Mesothelial cell of epicardium (in vitro differentiated cells): ENCODE results near the gene BTBD16. TPM values are rescaled to one million over a fixed set of nuclear protein-coding genes. Genes with fewer than 3 reads are reported as not detected.

Experiments used
- DNase-seq, 2 experiments: peaks; one replicate each; pipeline ENCODE4 v3.0.0; 2021; ENCODE audit warnings: low spot score in 2 of 2; ENCODE audit not compliant: unreplicated experiment in 2 of 2
- H3K27ac Mint-ChIP-seq: 2 replicates; pipeline ENCODE4 v1.8.0; 2021; ENCODE audit warnings: mixed read lengths
- H3K27me3 Mint-ChIP-seq: 2 replicates; pipeline ENCODE4 v1.8.0; 2021; ENCODE audit warnings: low read depth, mixed read lengths
- H3K36me3 Mint-ChIP-seq: 2 replicates; pipeline ENCODE4 v1.8.0; 2021; ENCODE audit warnings: mixed read lengths
- H3K4me1 Mint-ChIP-seq: 2 replicates; pipeline ENCODE4 v1.8.0; 2021; ENCODE audit warnings: mixed read lengths
- H3K4me3 Mint-ChIP-seq: 2 replicates; pipeline ENCODE4 v1.8.0; 2021; ENCODE audit warnings: mild to moderate bottlenecking, moderate library complexity, mixed read lengths
- H3K9me3 Mint-ChIP-seq: 2 replicates; pipeline ENCODE4 v1.8.0; 2021; ENCODE audit warnings: mixed read lengths
- CTCF ChIP-seq: fragments of 200-600 bp; sonication (generic); IDR thresholded peaks from one replicate; pipeline ENCODE4 v1.5.0; 2021; ENCODE audit warnings: antibody characterized with exemption; ENCODE audit not compliant: unreplicated experiment
- total RNA-seq: library from RNA; stranded (reverse); gene quantifications from 3 replicates; pipeline ENCODE4 v1.2.1, GENCODE V29; 2021

BTBD16 gene
- total RNA-seq, 1 donor from 2014 or later, result not detected

GRCh38 chr10:122253605-122254004 is 17.5 kb upstream of the BTBD16 start:
- Mint-ChIP-seq H3K4me3 (no peak overlapping the region), H3K27ac (no peak overlapping the region), H3K27me3 (no peaks in the 10 kb centered on the region), H3K36me3 (peaks cover 5% of the 10 kb centered on the region), H3K4me1 (peaks cover 3% of the 10 kb centered on the region), H3K9me3 (no peaks in the 10 kb centered on the region)
- no peak for DNase-seq
- TF ChIP-seq CTCF, result no peak

- no peak for DNase-seq
- H3K36me3 Mint-ChIP-seq, result peaks cover 2% of the 10 kb centered on the region
- H3K4me1 Mint-ChIP-seq, result peaks cover 12% of the 10 kb centered on the region
- no peaks in the 10 kb centered on the region for H3K27me3 Mint-ChIP-seq
- no peak overlapping the region for H3K4me3 Mint-ChIP-seq
- no peak for TF ChIP-seq CTCF
- no peak overlapping the region for H3K27ac Mint-ChIP-seq
- H3K9me3 Mint-ChIP-seq, result no peaks in the 10 kb centered on the region
Observed at GRCh38 chr10:122254831-122255230, 16.3 kb upstream of the BTBD16 start.

- no peak for DNase-seq
- Mint-ChIP-seq H3K9me3 (peaks cover 7% of the 10 kb centered on the region), H3K27me3 (no peaks in the 10 kb centered on the region), H3K4me1 (peaks cover 13% of the 10 kb centered on the region), H3K27ac (no peak overlapping the region), H3K36me3 (peaks cover 4% of the 10 kb centered on the region), H3K4me3 (no peak overlapping the region)
- no peak for TF ChIP-seq CTCF
Observed at GRCh38 chr10:122255509-122256301, 15.4 kb upstream of the BTBD16 start.

GRCh38 chr10:122257041-122257440 is 14.1 kb upstream of the BTBD16 start:
- peaks cover 8% of the 10 kb centered on the region for H3K36me3 Mint-ChIP-seq

GRCh38 chr10:122258136-122259074 is 12.7 kb upstream of the BTBD16 start:
- Mint-ChIP-seq H3K27me3 (no peaks in the 10 kb centered on the region), H3K4me1 (peaks cover 13% of the 10 kb centered on the region), H3K9me3 (peaks cover 19% of the 10 kb centered on the region), H3K4me3 (no peak overlapping the region), H3K27ac (peak overlapping the region; percentile 47), H3K36me3 (peaks cover 16% of the 10 kb centered on the region)
- no peak for DNase-seq
- no peak for TF ChIP-seq CTCF

More at GRCh38 chr10:122257041-122257440, 14.1 kb upstream of the BTBD16 start:
- no peaks in the 10 kb centered on the region for H3K27me3 Mint-ChIP-seq
- no peak for DNase-seq
- H3K4me1 Mint-ChIP-seq, result peaks cover 13% of the 10 kb centered on the region
- no peak overlapping the region for H3K27ac Mint-ChIP-seq
- no peak overlapping the region for H3K4me3 Mint-ChIP-seq
- H3K9me3 Mint-ChIP-seq, result peaks cover 11% of the 10 kb centered on the region
- TF ChIP-seq CTCF, result no peak
